ENCODE results near the gene PMPCA.

DNA sequence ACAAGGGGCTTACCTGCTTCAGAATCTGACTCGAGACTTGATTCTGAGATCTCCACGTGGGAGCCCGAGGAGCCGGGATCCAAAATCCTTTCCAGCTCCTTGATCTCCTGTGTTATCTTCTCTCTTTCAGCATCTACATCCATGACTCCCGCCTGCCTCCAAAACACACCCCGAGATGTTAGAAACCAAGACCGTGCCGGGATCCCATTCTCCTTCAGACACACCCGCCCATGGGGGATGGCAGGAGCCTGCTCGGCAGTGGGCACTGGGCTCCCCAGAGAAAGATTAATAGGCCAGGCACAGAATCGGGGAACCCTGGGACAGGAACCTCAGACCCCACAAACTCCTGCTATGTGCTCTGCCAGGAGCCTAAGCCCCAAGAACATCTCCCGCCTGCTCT is 12.2 kb upstream of the PMPCA start:
- TF ChIP-seq POLR2A (IDR thresholded peaks at IDR 0.05; ENCODE audit: low read depth, low read length): no peak
- TF ChIP-seq, protein P1, sequence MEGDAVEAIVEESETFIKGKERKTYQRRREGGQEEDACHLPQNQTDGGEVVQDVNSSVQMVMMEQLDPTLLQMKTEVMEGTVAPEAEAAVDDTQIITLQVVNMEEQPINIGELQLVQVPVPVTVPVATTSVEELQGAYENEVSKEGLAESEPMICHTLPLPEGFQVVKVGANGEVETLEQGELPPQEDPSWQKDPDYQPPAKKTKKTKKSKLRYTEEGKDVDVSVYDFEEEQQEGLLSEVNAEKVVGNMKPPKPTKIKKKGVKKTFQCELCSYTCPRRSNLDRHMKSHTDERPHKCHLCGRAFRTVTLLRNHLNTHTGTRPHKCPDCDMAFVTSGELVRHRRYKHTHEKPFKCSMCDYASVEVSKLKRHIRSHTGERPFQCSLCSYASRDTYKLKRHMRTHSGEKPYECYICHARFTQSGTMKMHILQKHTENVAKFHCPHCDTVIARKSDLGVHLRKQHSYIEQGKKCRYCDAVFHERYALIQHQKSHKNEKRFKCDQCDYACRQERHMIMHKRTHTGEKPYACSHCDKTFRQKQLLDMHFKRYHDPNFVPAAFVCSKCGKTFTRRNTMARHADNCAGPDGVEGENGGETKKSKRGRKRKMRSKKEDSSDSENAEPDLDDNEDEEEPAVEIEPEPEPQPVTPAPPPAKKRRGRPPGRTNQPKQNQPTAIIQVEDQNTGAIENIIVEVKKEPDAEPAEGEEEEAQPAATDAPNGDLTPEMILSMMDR (IDR thresholded peaks at IDR 0.05; ENCODE audit: extremely low read depth in 1 of 2, insufficient read depth in 1 of 2, low read depth in 1 of 2, low read length in 2 of 2): no peak
- no peak for TF ChIP-seq EZH2 (IDR thresholded peaks at IDR 0.05; ENCODE audit: borderline replicate concordance, low read depth, low read length, severe bottlenecking)
- TF ChIP-seq FOS (IDR thresholded peaks at IDR 0.05; ENCODE audit: borderline replicate concordance, insufficient read depth, low read length): no peak
- no peak for TF ChIP-seq GATA2 (IDR thresholded peaks at IDR 0.05; ENCODE audit: insufficient read depth, insufficient read length, low read depth, low read length)
- no peak for TF ChIP-seq POLR2AphosphoS5 (IDR thresholded peaks at IDR 0.05; ENCODE audit: insufficient read depth, low read depth, low read length)

All from endothelial cell of umbilical vein (primary cell).